ENCODE data around the gene SHBG.

DNA sequence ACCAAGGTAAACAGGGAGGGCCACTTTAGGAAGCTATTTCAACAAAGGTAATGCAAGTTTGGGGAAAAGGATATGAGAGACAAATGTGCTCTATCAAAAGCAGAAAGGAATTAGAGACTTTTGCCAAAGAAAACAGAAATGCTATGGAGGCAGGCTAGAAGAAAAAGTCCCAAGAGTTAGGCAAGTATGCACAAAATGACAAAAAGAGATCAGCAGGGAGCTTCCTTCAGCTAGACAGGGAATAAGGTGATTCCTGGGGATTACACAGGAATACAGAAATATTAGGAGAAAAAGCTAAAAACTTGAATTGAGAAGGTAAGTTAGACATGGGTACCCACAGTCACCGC is 17.7 kb upstream of the SHBG start:
- TF ChIP-seq EZH2 (IDR thresholded peaks at IDR 0.05; ENCODE audit: low read length) = no peak
- TF ChIP-seq, protein P1, sequence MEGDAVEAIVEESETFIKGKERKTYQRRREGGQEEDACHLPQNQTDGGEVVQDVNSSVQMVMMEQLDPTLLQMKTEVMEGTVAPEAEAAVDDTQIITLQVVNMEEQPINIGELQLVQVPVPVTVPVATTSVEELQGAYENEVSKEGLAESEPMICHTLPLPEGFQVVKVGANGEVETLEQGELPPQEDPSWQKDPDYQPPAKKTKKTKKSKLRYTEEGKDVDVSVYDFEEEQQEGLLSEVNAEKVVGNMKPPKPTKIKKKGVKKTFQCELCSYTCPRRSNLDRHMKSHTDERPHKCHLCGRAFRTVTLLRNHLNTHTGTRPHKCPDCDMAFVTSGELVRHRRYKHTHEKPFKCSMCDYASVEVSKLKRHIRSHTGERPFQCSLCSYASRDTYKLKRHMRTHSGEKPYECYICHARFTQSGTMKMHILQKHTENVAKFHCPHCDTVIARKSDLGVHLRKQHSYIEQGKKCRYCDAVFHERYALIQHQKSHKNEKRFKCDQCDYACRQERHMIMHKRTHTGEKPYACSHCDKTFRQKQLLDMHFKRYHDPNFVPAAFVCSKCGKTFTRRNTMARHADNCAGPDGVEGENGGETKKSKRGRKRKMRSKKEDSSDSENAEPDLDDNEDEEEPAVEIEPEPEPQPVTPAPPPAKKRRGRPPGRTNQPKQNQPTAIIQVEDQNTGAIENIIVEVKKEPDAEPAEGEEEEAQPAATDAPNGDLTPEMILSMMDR (optimal IDR thresholded peaks at IDR 0.05 in 1 of 3, IDR thresholded peaks at IDR 0.05 in 1 of 3, conservative IDR thresholded peaks at IDR 0.05 in 1 of 3; ENCODE audit: extremely low read depth in 1 of 3, insufficient read depth in 2 of 3, low read length in 3 of 3) = no peak
